Measurements from ENCODE around the gene DPF1. TPM values are rescaled to one million over a fixed set of nuclear protein-coding genes. Genes with fewer than 3 reads are reported as not detected.

DPF1 gene
- total RNA-seq, 1 donor from 2014 or later = 1.5 TPM

- no peak overlapping the region for H3K4me3 ChIP-seq (ENCODE audit: low read depth, low read length)
- no peak for DNase-seq (ENCODE audit: low read depth)
- TF ChIP-seq CTCF (IDR thresholded peaks at IDR 0.05; ENCODE audit: insufficient read depth, low read length, poor library complexity, severe bottlenecking) = no peak
Observed at GRCh38 chr19:38223119-38223523, 901 bp downstream of the DPF1 start.

GRCh38 chr19:38221919-38222830 is 1.8 kb downstream of the DPF1 start:
- DNase-seq (ENCODE audit: low read depth) = no peak
- Histone ChIP-seq H3K4me3 (ENCODE audit: low read depth, low read length) (no peak overlapping the region), H3K36me3 (ENCODE audit: control insufficient read depth, insufficient read depth, low read length) (no peaks in the 10 kb centered on the region)

More at GRCh38 chr19:38223119-38223523, 901 bp downstream of the DPF1 start:
- Histone ChIP-seq H3K27me3 (ENCODE audit: control insufficient read depth, insufficient read depth, low read length) (peaks cover 9% of the 10 kb centered on the region), H3K36me3 (ENCODE audit: control insufficient read depth, insufficient read depth, low read length) (no peaks in the 10 kb centered on the region)

GRCh38 chr19:38221421-38221820 is 2.6 kb downstream of the DPF1 start:
- no peak for DNase-seq (ENCODE audit: low read depth)
- no peak overlapping the region for H3K4me3 ChIP-seq (ENCODE audit: low read depth, low read length)
- no peak for TF ChIP-seq CTCF (IDR thresholded peaks at IDR 0.05; ENCODE audit: insufficient read depth, low read length, poor library complexity, severe bottlenecking)

More at GRCh38 chr19:38221919-38222830, 1.8 kb downstream of the DPF1 start:
- H3K27me3 ChIP-seq (ENCODE audit: control insufficient read depth, insufficient read depth, low read length) = peaks cover 3% of the 10 kb centered on the region
- no peak for TF ChIP-seq CTCF (IDR thresholded peaks at IDR 0.05; ENCODE audit: insufficient read depth, low read length, poor library complexity, severe bottlenecking)

GRCh38 chr19:38219221-38219620 is 4.8 kb downstream of the DPF1 start:
- Histone ChIP-seq H3K27me3 (ENCODE audit: control insufficient read depth, insufficient read depth, low read length) (no peaks in the 10 kb centered on the region), H3K36me3 (ENCODE audit: control insufficient read depth, insufficient read depth, low read length) (no peaks in the 10 kb centered on the region), H3K4me3 (ENCODE audit: low read depth, low read length) (no peak overlapping the region)
- no peak for DNase-seq (ENCODE audit: low read depth)
- no peak for TF ChIP-seq CTCF (IDR thresholded peaks at IDR 0.05; ENCODE audit: insufficient read depth, low read length, poor library complexity, severe bottlenecking)

More at GRCh38 chr19:38221421-38221820, 2.6 kb downstream of the DPF1 start:
- Histone ChIP-seq H3K36me3 (ENCODE audit: control insufficient read depth, insufficient read depth, low read length) (no peaks in the 10 kb centered on the region), H3K27me3 (ENCODE audit: control insufficient read depth, insufficient read depth, low read length) (peaks cover 1% of the 10 kb centered on the region)

GRCh38 chr19:38218204-38218603 is 5.8 kb downstream of the DPF1 start:
- Histone ChIP-seq H3K4me3 (ENCODE audit: low read depth, low read length) (no peak overlapping the region), H3K36me3 (ENCODE audit: control insufficient read depth, insufficient read depth, low read length) (no peaks in the 10 kb centered on the region), H3K27me3 (ENCODE audit: control insufficient read depth, insufficient read depth, low read length) (no peaks in the 10 kb centered on the region)
- TF ChIP-seq CTCF (IDR thresholded peaks at IDR 0.05; ENCODE audit: insufficient read depth, low read length, poor library complexity, severe bottlenecking) = no peak
- DNase-seq (ENCODE audit: low read depth) = no peak
